Activated CD4-positive, alpha-beta T cell treated with anti-CD3 and anti-CD28 coated beads, Interleukin-2, amount 10 ng/mL, durations not matched to agents 24 days and 14 days (primary cell): Measurements from ENCODE around the gene PKNOX2. TPM values are rescaled to one million over a fixed set of nuclear protein-coding genes. Genes with fewer than 3 reads are reported as not detected.

ENCODE experiments used
- DNase-seq: peaks from one replicate; pipeline ENCODE4 v3.0.0; 2022
- H3K27ac Mint-ChIP-seq: one replicate; pipeline ENCODE4 v1.8.0; 2022; ENCODE audit warnings: mild to moderate bottlenecking, mixed read lengths
- H3K27me3 Mint-ChIP-seq: one replicate; pipeline ENCODE4 v1.8.0; 2022; ENCODE audit warnings: mixed read lengths
- H3K36me3 Mint-ChIP-seq: one replicate; pipeline ENCODE4 v1.8.0; 2022; ENCODE audit warnings: low read depth, mild to moderate bottlenecking, mixed read lengths
- H3K4me1 Mint-ChIP-seq: one replicate; pipeline ENCODE4 v1.8.0; 2021; ENCODE audit warnings: mixed read lengths
- H3K4me3 Mint-ChIP-seq: one replicate; pipeline ENCODE4 v1.8.0; 2022; ENCODE audit warnings: mild to moderate bottlenecking, moderate library complexity, mixed read lengths
- H3K9me3 Mint-ChIP-seq: one replicate; pipeline ENCODE4 v1.8.0; 2021; ENCODE audit warnings: mixed read lengths
- intact Hi-C: fragments of 100-400 bp; cut with micrococcal nuclease; formaldehyde crosslinking; loops from one replicate; pipeline ENCODE4 v1.15.1; 2023
- total RNA-seq: library from RNA; stranded (reverse); gene quantifications from 2 replicates; pipeline ENCODE4 v1.2.3, GENCODE V29; 2022

Gene PKNOX2
- total RNA-seq, 1 donor from 2014 or later: not detected

GRCh38 chr11:125251214-125251545, 86.6 kb downstream of the PKNOX2 start:
- Mint-ChIP-seq H3K9me3 (no peaks in the 10 kb centered on the region), H3K36me3 (no peaks in the 10 kb centered on the region), H3K27ac (no peak overlapping the region), H3K4me1 (no peaks in the 10 kb centered on the region), H3K27me3 (no peaks in the 10 kb centered on the region), H3K4me3 (no peak overlapping the region)
- DNase-seq: no peak
- intact Hi-C loops: no loop called here

DNA sequence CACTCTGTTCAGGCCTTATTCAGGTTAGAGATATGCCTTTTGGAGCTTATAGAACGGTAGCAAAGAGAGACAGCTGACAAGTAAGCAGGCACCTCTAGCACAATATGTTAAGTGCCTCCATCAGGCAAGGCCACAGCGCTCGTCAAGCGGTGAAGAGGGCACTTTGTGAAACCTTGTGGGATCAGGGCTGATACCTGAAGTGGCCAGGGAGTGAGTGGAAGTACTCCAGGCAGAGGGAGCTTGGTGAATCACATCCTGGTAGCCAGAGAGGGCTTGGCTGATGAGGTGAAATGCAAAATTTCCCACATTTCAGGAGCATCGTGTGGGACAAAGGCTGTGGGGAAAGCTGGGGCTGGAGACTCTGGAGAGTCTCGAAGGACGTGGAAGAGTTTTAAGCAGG, 87.4 kb downstream of the PKNOX2 start:
- Mint-ChIP-seq H3K9me3 (no peaks in the 10 kb centered on the region), H3K27ac (no peak overlapping the region), H3K36me3 (no peaks in the 10 kb centered on the region), H3K4me1 (no peaks in the 10 kb centered on the region), H3K27me3 (peaks cover 2% of the 10 kb centered on the region), H3K4me3 (no peak overlapping the region)
- DNase-seq: no peak
- intact Hi-C loops: no loop called here

DNA sequence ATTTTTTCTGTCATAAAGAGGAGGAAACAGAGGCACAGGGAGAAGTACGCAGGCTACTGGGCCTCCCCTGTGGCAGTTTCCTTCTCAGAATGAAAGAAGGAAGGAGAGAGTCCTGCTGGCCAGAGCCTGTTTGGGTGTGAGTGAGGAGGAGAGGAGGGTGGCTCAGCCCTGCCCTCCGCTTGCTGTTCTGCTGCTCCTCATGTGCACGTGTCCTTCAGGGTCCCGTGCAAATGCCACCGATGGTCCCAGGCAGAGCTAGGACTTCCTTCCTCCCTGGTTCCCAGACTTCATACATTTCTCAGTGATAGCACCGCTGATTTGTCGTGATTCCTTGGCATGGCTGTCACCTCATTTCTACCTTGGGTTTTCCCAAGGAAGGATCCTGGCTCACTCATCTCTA, 88.7 kb downstream of the PKNOX2 start:
- H3K4me3 Mint-ChIP-seq: no peak overlapping the region
- H3K27ac Mint-ChIP-seq: no peak overlapping the region
- intact Hi-C loops: no loop called here
- no peaks in the 10 kb centered on the region for H3K9me3 Mint-ChIP-seq
- H3K27me3 Mint-ChIP-seq: peaks cover 7% of the 10 kb centered on the region
- H3K4me1 Mint-ChIP-seq: no peaks in the 10 kb centered on the region
- no peaks in the 10 kb centered on the region for H3K36me3 Mint-ChIP-seq
- no peak for DNase-seq

DNA sequence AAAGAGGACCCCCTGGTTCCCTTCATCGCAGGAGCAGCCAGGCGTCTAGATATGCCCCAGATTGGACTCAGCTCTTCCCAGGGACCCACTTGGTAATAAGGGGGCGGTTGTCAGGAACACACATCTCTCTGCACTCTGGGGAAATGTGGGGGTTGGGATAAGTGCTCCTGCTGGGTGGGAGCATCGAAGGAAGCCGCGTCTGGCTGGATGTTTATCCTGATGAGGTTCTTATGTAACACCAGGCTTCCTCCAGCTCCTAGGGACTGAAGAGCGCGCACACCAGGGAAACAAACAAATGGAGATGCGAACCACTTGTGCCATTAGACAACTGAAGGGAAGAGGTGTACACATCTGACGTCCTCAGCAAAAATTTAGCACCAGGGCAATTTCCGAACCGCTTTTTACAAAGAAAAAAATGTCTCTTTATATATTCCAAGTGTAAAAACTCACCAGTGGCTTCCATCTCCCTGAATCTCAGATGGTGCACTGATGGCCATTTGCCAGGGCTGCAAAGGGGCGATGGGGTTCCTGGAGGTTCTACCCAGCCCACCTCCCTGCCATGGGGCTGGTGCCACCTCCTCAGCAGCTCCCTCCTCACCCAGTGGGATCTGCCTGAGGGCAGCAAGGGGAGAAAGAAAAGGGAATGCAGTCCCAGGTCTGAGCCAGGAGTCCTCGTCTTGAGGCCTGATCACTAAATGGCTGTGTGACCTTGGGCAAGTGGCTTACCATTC, 89.4 kb downstream of the PKNOX2 start:
- no peak overlapping the region for H3K4me3 Mint-ChIP-seq
- no peaks in the 10 kb centered on the region for H3K9me3 Mint-ChIP-seq
- no peaks in the 10 kb centered on the region for H3K36me3 Mint-ChIP-seq
- no peak overlapping the region for H3K27ac Mint-ChIP-seq
- no peak for DNase-seq
- H3K27me3 Mint-ChIP-seq: peaks cover 7% of the 10 kb centered on the region
- H3K4me1 Mint-ChIP-seq: no peaks in the 10 kb centered on the region
- intact Hi-C loops: no loop called here

DNA sequence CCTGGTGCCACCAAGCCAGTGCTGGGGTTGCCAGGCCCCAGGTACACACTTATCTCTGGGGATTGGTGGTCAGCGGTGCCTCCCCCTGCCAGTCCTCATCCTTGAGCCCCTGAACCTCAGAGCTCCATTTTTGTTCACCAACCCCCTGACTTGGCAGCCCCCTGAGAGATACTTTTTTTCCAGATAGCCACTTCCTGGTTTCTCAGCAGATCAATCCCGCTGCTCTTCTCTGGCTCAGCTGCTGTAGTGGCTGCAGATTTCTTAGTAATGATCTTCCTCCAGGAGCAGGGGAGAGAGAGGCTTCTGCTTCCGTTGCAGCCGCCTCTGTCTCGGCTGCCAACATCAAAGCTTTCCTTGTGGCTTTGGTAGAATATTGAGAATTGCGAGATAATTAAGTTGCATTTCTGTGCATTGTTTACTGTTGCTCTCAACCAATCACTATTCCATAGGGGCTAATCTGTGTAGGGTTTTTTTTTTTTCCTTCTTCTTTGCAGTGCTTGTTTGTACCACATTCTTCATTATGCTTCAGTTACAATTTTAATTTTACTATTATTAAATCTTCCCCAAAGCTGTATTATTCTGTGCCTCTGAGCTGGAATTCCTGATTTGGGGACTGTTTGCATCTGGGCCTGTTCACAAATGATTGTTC, 92.1 kb downstream of the PKNOX2 start:
- intact Hi-C loops: no loop called here
- DNase-seq: no peak
- no peak overlapping the region for H3K27ac Mint-ChIP-seq
- no peaks in the 10 kb centered on the region for H3K9me3 Mint-ChIP-seq
- H3K4me1 Mint-ChIP-seq: no peaks in the 10 kb centered on the region
- no peaks in the 10 kb centered on the region for H3K36me3 Mint-ChIP-seq
- peaks cover 11% of the 10 kb centered on the region for H3K27me3 Mint-ChIP-seq
- H3K4me3 Mint-ChIP-seq: no peak overlapping the region

DNA sequence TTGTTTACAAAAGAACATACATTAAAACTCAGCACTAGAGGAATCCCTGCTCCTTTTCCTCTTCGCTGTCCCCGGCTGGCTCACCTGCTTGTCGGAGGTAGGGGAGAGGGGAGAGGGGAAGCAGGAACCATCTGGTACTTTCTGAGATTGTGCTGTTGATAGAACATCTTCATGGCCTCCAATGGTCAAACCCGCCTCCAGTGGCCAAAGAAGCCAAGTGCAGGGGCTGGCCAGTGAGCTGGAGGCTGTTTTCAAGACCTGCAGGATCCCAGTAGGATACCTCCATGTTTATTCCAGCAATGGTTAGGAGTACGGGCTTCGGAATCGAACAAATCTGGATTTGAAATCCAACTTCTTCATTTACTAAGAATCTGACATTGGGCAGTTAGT, 92.6 kb downstream of the PKNOX2 start:
- Mint-ChIP-seq H3K4me1 (no peaks in the 10 kb centered on the region), H3K27ac (no peak overlapping the region), H3K9me3 (no peaks in the 10 kb centered on the region), H3K36me3 (no peaks in the 10 kb centered on the region), H3K4me3 (no peak overlapping the region), H3K27me3 (peaks cover 16% of the 10 kb centered on the region)
- DNase-seq: no peak
- intact Hi-C loops: no loop called here

GRCh38 chr11:125257751-125258150, 93.2 kb downstream of the PKNOX2 start:
- intact Hi-C loops: no loop called here
- H3K4me3 Mint-ChIP-seq: no peak overlapping the region
- DNase-seq: no peak

GRCh38 chr11:125258291-125259032, 93.9 kb downstream of the PKNOX2 start:
- no peak overlapping the region for H3K4me3 Mint-ChIP-seq
- H3K9me3 Mint-ChIP-seq: no peaks in the 10 kb centered on the region
- no peak for DNase-seq
- intact Hi-C loops: no loop called here
- no peaks in the 10 kb centered on the region for H3K36me3 Mint-ChIP-seq
- no peaks in the 10 kb centered on the region for H3K4me1 Mint-ChIP-seq
- no peak overlapping the region for H3K27ac Mint-ChIP-seq
- peaks cover 27% of the 10 kb centered on the region for H3K27me3 Mint-ChIP-seq

More at GRCh38 chr11:125257751-125258150, 93.2 kb downstream of the PKNOX2 start:
- Mint-ChIP-seq H3K36me3 (no peaks in the 10 kb centered on the region), H3K9me3 (no peaks in the 10 kb centered on the region), H3K27me3 (peaks cover 20% of the 10 kb centered on the region), H3K4me1 (no peaks in the 10 kb centered on the region), H3K27ac (no peak overlapping the region)

- DNase-seq: no peak
- intact Hi-C loops: no loop called here
- Mint-ChIP-seq H3K9me3 (no peaks in the 10 kb centered on the region), H3K27ac (no peak overlapping the region), H3K4me3 (no peak overlapping the region), H3K36me3 (no peaks in the 10 kb centered on the region), H3K27me3 (peaks cover 31% of the 10 kb centered on the region), H3K4me1 (no peaks in the 10 kb centered on the region)
Observed at GRCh38 chr11:125261588-125261987, 97.0 kb downstream of the PKNOX2 start.

DNA sequence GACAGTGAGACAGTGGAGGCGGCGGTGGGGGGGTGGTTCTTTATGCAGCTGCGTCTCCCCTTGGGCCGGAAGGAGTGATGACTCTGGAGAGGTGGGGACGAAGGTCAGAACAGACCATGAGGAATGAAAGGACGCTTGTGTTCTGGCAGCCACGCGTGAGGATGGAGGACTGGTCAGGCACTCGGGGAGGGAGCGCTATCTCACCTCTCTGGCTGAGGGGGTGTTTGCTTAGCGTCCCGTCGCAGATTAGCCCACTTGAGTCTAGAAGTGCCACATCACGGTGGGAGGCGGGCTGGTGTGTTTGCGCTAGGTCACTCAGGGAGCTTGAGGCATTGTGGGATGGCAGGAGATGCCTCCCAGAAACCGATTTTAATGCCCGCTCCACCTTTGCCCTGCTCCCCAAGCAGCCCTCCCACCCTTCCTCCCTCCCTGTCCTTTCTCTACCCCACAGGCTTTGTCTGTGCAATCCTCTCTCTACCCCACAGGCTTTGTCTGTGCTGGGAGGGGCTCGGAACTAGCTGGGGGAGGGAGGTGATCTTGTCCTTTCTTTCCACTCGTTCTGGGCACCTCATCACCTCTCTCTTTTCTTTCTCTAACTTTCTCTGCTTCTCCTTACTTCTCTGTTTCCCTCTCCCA, 97.8 kb downstream of the PKNOX2 start:
- no peak for DNase-seq
- Mint-ChIP-seq H3K9me3 (no peaks in the 10 kb centered on the region), H3K4me3 (no peak overlapping the region), H3K27ac (no peak overlapping the region), H3K36me3 (no peaks in the 10 kb centered on the region), H3K4me1 (no peaks in the 10 kb centered on the region), H3K27me3 (peaks cover 29% of the 10 kb centered on the region)
- intact Hi-C loops: no loop called here

- Mint-ChIP-seq H3K9me3 (no peaks in the 10 kb centered on the region), H3K27me3 (peaks cover 27% of the 10 kb centered on the region), H3K4me3 (no peak overlapping the region), H3K4me1 (no peaks in the 10 kb centered on the region), H3K27ac (no peak overlapping the region), H3K36me3 (no peaks in the 10 kb centered on the region)
- intact Hi-C loops: no loop called here
- DNase-seq: no peak
Observed at GRCh38 chr11:125262830-125263218, 98.3 kb downstream of the PKNOX2 start.

DNA sequence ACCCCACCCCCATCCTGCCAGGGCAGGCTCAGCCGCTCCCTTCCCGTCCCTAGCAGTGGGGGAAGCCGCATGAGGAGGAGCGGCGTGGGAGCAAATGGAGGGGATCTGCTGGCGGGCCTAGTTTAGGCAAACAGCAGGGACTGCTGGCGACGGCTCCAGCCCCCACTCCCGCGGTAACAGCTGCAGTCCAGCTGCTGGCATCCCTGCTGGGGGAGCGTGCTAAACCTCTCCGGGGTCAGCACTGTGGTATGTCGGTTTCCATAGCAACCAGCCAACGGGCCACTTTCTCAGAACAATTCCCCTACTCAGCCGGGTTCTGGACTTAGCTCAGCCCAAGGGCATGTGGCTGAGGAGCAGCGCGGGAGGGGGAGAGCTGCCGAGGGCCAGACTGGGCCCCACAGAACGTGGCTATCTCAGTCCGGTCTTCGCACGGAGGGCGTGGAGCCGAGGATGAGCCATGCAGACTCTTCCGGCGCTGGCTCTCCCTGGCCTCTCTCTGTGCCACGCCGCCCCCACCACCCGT, 98.8 kb downstream of the PKNOX2 start:
- Mint-ChIP-seq H3K36me3 (no peaks in the 10 kb centered on the region), H3K4me1 (no peaks in the 10 kb centered on the region), H3K4me3 (no peak overlapping the region), H3K27me3 (peaks cover 25% of the 10 kb centered on the region), H3K9me3 (no peaks in the 10 kb centered on the region), H3K27ac (no peak overlapping the region)
- intact Hi-C loops: no loop called here
- DNase-seq: no peak

DNA sequence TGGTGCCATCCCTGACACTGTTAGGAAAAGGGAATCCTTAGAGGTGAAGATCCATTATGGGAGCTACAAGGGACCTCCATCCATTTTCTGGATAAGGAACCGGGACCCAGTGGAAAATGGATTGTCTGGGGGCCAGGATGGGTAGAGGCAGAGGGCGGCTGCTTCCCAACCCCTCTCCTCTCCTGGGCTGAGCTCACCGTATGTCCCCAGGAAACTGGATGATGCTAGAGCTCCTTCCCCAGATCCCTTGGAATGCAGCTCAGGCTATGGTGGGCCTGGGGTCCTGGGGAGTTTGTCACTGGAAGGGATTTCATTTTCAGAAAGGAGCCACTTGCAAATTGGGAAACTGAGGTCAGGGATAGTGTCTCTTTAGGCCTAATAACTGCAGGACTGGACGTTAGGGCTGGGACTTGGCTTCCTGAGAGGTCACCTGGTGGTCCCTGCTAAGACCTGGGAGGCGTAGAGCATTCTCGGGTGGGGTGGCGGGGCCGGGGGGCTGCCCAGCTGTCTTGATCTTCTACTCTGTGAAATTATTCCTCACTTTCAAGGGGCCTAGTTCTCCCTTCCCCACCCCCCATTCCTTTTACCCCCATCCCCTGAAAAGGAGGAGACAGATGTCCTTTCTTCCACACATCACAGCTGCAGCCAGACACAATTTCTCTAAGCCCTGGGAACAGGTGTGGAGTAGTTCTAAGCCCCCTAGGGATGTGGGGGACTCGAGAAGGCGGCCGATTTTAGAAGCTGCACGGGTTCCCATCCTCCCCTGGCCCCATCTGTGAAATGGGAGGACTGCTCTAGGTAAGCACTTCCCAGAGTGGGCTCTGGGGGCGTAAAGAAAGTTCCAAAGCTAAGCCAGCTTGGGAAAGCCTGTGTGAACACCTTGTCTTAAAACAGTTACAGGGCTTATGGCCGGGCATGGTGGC, 99.8 kb downstream of the PKNOX2 start:
- Mint-ChIP-seq H3K27me3 (peaks cover 26% of the 10 kb centered on the region), H3K27ac (no peak overlapping the region), H3K36me3 (no peaks in the 10 kb centered on the region), H3K4me3 (no peak overlapping the region), H3K4me1 (no peaks in the 10 kb centered on the region), H3K9me3 (no peaks in the 10 kb centered on the region)
- DNase-seq: no peak
- intact Hi-C loops: no loop called here
